ENCODE data around the gene MIS18BP1.

Gene MIS18BP1

DNA sequence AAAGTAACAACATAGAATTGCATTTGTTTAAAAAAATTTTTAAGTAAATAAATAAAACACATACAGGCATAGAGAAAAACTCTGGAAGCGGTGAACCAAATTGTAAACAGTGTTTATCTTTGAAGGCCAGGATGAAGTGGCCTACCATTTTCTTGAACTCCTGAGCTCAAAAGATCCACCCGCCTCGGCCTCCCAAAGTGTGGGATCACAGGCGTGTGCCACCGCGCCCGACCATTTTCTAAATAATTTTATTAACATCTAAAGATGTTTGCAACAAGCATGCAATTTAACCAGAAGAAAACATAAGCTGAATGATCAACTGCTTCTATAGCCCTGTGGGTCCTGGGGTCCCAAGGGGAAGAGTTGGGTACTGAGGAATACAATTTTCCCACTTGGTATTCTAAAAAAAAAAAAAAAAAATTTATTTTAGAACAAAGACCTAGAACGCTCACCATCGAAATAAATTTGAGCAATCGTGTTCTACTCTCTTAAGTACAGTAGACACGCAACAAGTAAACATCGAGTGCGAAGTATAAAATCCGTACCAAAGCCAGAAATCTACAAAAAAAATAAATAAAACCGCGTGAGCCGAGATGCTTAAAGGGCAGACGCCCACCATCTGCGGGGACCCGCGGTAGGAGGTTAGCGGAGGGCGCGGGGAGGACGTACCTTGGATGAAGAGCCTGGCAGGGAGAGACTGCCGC lies 484 bp downstream of the MIS18BP1 start:
- peak overlapping the region; percentile 11 for H3K23ac ChIP-seq (ENCODE audit: low read length)
- no peak overlapping the region for H4K5ac ChIP-seq (ENCODE audit: low read length)
- peaks cover 42% of the 10 kb centered on the region for H3K79me2 ChIP-seq (ENCODE audit: control insufficient read depth, insufficient read depth, low read length)
- H3K9ac ChIP-seq (ENCODE audit: low read length), result peak overlapping the region; percentile 93
- H3K4me3 ChIP-seq (ENCODE audit: low read length), result peak overlapping the region; percentile 92
- peak overlapping the region; percentile 96 for H3K56ac ChIP-seq (ENCODE audit: low read length)
- H3K18ac ChIP-seq (ENCODE audit: low read length), result peak overlapping the region; percentile 82
- no peak overlapping the region for H2AK5ac ChIP-seq (ENCODE audit: low read length)
- H3K27ac ChIP-seq (ENCODE audit: low read depth, low read length), result peak overlapping the region; percentile 82
- no peaks in the 10 kb centered on the region for H3K4me1 ChIP-seq (ENCODE audit: control insufficient read depth, low read depth, low read length)
- no CpG with 5 or more reads among the region's 26 CpGs for WGBS (ENCODE audit: extremely low coverage, insufficient coverage, low lambda C conversion rate)
- no peaks in the 10 kb centered on the region for H3K36me3 ChIP-seq (ENCODE audit: control insufficient read depth, insufficient read depth, low read length)
- peak overlapping the region; percentile 58 for H3K4ac ChIP-seq (ENCODE audit: low read depth, low read length)
- H3K27me3 ChIP-seq (ENCODE audit: insufficient read depth, low read length, poor library complexity), result no peaks in the 10 kb centered on the region
- no peak overlapping the region for H4K8ac ChIP-seq (ENCODE audit: low read depth, low read length)
- peak; percentile 40 for DNase-seq
- H3K79me1 ChIP-seq (ENCODE audit: low read length), result no peaks in the 10 kb centered on the region
- H2BK120ac ChIP-seq (ENCODE audit: low read depth, low read length), result no peak overlapping the region
- no peak overlapping the region for H2BK5ac ChIP-seq (ENCODE audit: low read length)
- peak overlapping the region; percentile 18 for H3K4me2 ChIP-seq (ENCODE audit: low read length)
- H2BK15ac ChIP-seq (replicated peaks; ENCODE audit: low read depth), result no peak overlapping the region

DNA sequence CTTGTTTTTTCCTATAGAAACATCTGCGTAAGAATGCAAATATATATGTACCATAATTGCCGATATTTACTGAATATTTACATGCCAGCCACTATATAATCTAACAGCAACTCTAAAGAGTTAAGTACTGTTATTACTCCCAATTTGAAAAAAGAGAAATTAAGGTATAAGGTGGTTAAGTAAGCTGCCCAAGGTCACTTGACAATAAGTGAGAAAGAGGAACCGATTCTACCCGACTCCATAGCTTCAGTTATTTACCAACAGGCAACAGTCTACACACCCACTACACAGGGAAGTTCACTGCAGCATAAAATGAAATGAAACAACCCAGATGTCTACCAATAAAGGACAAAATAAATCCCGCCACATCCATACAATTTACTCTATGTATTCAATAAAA lies 1.1 kb downstream of the MIS18BP1 start:
- Histone ChIP-seq H3K18ac (ENCODE audit: low read length) (no peak overlapping the region), H3K56ac (ENCODE audit: low read length) (peak overlapping the region; percentile 80), H4K8ac (ENCODE audit: low read depth, low read length) (no peak overlapping the region), H2BK15ac (replicated peaks; ENCODE audit: low read depth) (no peak overlapping the region), H3K79me1 (ENCODE audit: low read length) (no peaks in the 10 kb centered on the region), H3K79me2 (ENCODE audit: control insufficient read depth, insufficient read depth, low read length) (peaks cover 47% of the 10 kb centered on the region), H3K27me3 (ENCODE audit: insufficient read depth, low read length, poor library complexity) (no peaks in the 10 kb centered on the region), H2BK5ac (ENCODE audit: low read length) (no peak overlapping the region), H3K4me1 (ENCODE audit: control insufficient read depth, low read depth, low read length) (no peaks in the 10 kb centered on the region), H3K23ac (ENCODE audit: low read length) (no peak overlapping the region), H3K4me2 (ENCODE audit: low read length) (peak overlapping the region; percentile 49), H3K4me3 (ENCODE audit: low read length) (peak overlapping the region; percentile 58), H4K5ac (ENCODE audit: low read length) (no peak overlapping the region), H3K36me3 (ENCODE audit: control insufficient read depth, insufficient read depth, low read length) (no peaks in the 10 kb centered on the region), H2BK120ac (ENCODE audit: low read depth, low read length) (no peak overlapping the region), H3K27ac (ENCODE audit: low read depth, low read length) (no peak overlapping the region), H3K9ac (ENCODE audit: low read length) (peak overlapping the region; percentile 66), H3K4ac (ENCODE audit: low read depth, low read length) (no peak overlapping the region), H2AK5ac (ENCODE audit: low read length) (no peak overlapping the region)
- DNase-seq, result no peak
- no CpG with 5 or more reads among the region's 5 CpGs for WGBS (ENCODE audit: extremely low coverage, insufficient coverage, low lambda C conversion rate)

DNA sequence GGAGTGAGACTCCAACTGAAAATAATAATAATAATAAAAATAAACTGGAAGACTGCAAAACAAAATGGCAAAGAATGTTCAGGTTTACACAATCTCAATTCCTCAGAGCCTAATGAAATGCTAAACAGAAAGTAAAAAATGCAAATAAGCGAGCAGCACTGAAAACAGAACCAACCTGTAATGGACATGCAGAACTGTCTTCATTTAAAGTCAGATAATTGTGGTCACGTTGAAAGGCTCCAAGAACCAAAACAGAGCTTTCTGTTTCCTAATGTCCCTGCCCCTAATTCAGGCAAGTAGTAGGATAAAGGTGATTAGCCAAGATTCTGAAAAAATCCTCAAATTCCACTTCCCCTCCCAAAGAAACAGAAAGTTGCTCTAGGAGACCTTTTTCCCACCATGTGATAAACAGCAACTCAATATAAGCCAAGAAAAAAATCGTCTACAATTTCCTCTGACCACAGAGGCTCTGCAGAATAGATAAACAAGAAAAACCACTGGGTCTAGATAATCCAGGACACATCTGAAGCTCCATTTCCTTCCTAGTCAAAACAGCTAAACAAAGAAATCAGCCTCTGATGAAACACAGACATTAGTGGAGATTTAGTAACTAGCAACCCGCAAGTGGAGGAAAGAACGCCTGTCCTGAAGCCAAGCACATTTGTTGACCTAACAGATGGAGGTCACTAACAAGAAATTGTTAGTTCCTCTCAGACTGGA lies 3.0 kb downstream of the MIS18BP1 start:
- no peak overlapping the region for H4K8ac ChIP-seq (ENCODE audit: low read depth, low read length)
- DNase-seq, result no peak
- peaks cover 4% of the 10 kb centered on the region for H3K4me1 ChIP-seq (ENCODE audit: control insufficient read depth, low read depth, low read length)
- no CpG with 5 or more reads among the region's 5 CpGs for WGBS (ENCODE audit: extremely low coverage, insufficient coverage, low lambda C conversion rate)
- no peak overlapping the region for H3K18ac ChIP-seq (ENCODE audit: low read length)
- H2AK5ac ChIP-seq (ENCODE audit: low read length), result no peak overlapping the region
- H3K9ac ChIP-seq (ENCODE audit: low read length), result no peak overlapping the region
- no peak overlapping the region for H3K4me2 ChIP-seq (ENCODE audit: low read length)
- no peak overlapping the region for H4K5ac ChIP-seq (ENCODE audit: low read length)
- H3K23ac ChIP-seq (ENCODE audit: low read length), result no peak overlapping the region
- H2BK5ac ChIP-seq (ENCODE audit: low read length), result no peak overlapping the region
- H3K4me3 ChIP-seq (ENCODE audit: low read length), result no peak overlapping the region
- H2BK120ac ChIP-seq (ENCODE audit: low read depth, low read length), result no peak overlapping the region
- no peak overlapping the region for H3K27ac ChIP-seq (ENCODE audit: low read depth, low read length)
- peaks cover 64% of the 10 kb centered on the region for H3K79me2 ChIP-seq (ENCODE audit: control insufficient read depth, insufficient read depth, low read length)
- no peak overlapping the region for H3K4ac ChIP-seq (ENCODE audit: low read depth, low read length)
- no peak overlapping the region for H2BK15ac ChIP-seq (replicated peaks; ENCODE audit: low read depth)
- H3K56ac ChIP-seq (ENCODE audit: low read length), result no peak overlapping the region
- peaks cover 3% of the 10 kb centered on the region for H3K79me1 ChIP-seq (ENCODE audit: low read length)
- H3K36me3 ChIP-seq (ENCODE audit: control insufficient read depth, insufficient read depth, low read length), result no peaks in the 10 kb centered on the region
- H3K27me3 ChIP-seq (ENCODE audit: insufficient read depth, low read length, poor library complexity), result no peaks in the 10 kb centered on the region

GRCh38 chr14:45247427-45247826 lies 5.6 kb downstream of the MIS18BP1 start:
- Histone ChIP-seq H3K36me3 (ENCODE audit: control insufficient read depth, insufficient read depth, low read length) (no peaks in the 10 kb centered on the region), H3K4me1 (ENCODE audit: control insufficient read depth, low read depth, low read length) (peaks cover 4% of the 10 kb centered on the region), H2BK5ac (ENCODE audit: low read length) (no peak overlapping the region), H3K4ac (ENCODE audit: low read depth, low read length) (no peak overlapping the region), H3K23ac (ENCODE audit: low read length) (no peak overlapping the region), H3K4me2 (ENCODE audit: low read length) (no peak overlapping the region), H3K4me3 (ENCODE audit: low read length) (no peak overlapping the region), H3K18ac (ENCODE audit: low read length) (no peak overlapping the region), H4K8ac (ENCODE audit: low read depth, low read length) (no peak overlapping the region), H3K79me2 (ENCODE audit: control insufficient read depth, insufficient read depth, low read length) (peaks cover 75% of the 10 kb centered on the region), H2AK5ac (ENCODE audit: low read length) (no peak overlapping the region), H4K5ac (ENCODE audit: low read length) (no peak overlapping the region), H3K27me3 (ENCODE audit: insufficient read depth, low read length, poor library complexity) (no peaks in the 10 kb centered on the region), H3K9ac (ENCODE audit: low read length) (no peak overlapping the region), H3K27ac (ENCODE audit: low read depth, low read length) (no peak overlapping the region), H3K79me1 (ENCODE audit: low read length) (peaks cover 3% of the 10 kb centered on the region), H3K56ac (ENCODE audit: low read length) (no peak overlapping the region), H2BK120ac (ENCODE audit: low read depth, low read length) (no peak overlapping the region), H2BK15ac (replicated peaks; ENCODE audit: low read depth) (no peak overlapping the region)
- DNase-seq, result no peak
- WGBS (ENCODE audit: extremely low coverage, insufficient coverage, low lambda C conversion rate), result no CpG with 5 or more reads among the region's 1 CpG

- H3K4me1 ChIP-seq (ENCODE audit: control insufficient read depth, low read depth, low read length), result peaks cover 4% of the 10 kb centered on the region
- no peak overlapping the region for H4K8ac ChIP-seq (ENCODE audit: low read depth, low read length)
- H3K27ac ChIP-seq (ENCODE audit: low read depth, low read length), result no peak overlapping the region
- H2AK5ac ChIP-seq (ENCODE audit: low read length), result no peak overlapping the region
- no peak overlapping the region for H3K18ac ChIP-seq (ENCODE audit: low read length)
- no peak overlapping the region for H3K56ac ChIP-seq (ENCODE audit: low read length)
- peaks cover 3% of the 10 kb centered on the region for H3K79me1 ChIP-seq (ENCODE audit: low read length)
- no CpG with 5 or more reads among the region's 1 CpG for WGBS (ENCODE audit: extremely low coverage, insufficient coverage, low lambda C conversion rate)
- H3K9ac ChIP-seq (ENCODE audit: low read length), result no peak overlapping the region
- no peaks in the 10 kb centered on the region for H3K36me3 ChIP-seq (ENCODE audit: control insufficient read depth, insufficient read depth, low read length)
- H2BK5ac ChIP-seq (ENCODE audit: low read length), result no peak overlapping the region
- no peak for DNase-seq
- H2BK15ac ChIP-seq (replicated peaks; ENCODE audit: low read depth), result no peak overlapping the region
- H3K23ac ChIP-seq (ENCODE audit: low read length), result no peak overlapping the region
- no peak overlapping the region for H4K5ac ChIP-seq (ENCODE audit: low read length)
- H3K27me3 ChIP-seq (ENCODE audit: insufficient read depth, low read length, poor library complexity), result no peaks in the 10 kb centered on the region
- H3K79me2 ChIP-seq (ENCODE audit: control insufficient read depth, insufficient read depth, low read length), result peaks cover 72% of the 10 kb centered on the region
- no peak overlapping the region for H3K4ac ChIP-seq (ENCODE audit: low read depth, low read length)
- no peak overlapping the region for H2BK120ac ChIP-seq (ENCODE audit: low read depth, low read length)
- no peak overlapping the region for H3K4me3 ChIP-seq (ENCODE audit: low read length)
- no peak overlapping the region for H3K4me2 ChIP-seq (ENCODE audit: low read length)
Measured at GRCh38 chr14:45246691-45247090, 6.3 kb downstream of the MIS18BP1 start.

Measured in mesendoderm (in vitro differentiated cells).